ENCODE data around the gene SERPINB2.

DNA sequence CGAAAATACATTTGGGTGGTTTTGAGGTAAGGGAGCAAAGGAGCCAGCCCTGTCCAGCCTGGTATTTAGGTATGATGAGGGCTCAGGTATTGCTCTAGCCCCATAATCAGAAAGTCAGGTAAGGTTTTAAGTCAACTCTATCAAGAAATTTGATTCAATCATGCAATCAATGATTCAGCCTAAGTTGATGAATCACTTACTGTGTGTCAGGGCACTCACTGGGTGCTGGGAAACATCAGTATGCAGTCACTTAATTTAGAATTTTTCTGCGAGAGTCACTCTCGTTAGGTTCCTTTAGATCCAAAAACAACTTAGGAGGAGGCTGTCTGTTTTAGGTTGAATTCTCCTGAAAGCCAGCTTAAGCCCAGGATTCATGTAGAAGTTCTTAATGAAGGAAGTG is 17.7 kb upstream of the SERPINB2 start:
- TF ChIP-seq, protein P1, sequence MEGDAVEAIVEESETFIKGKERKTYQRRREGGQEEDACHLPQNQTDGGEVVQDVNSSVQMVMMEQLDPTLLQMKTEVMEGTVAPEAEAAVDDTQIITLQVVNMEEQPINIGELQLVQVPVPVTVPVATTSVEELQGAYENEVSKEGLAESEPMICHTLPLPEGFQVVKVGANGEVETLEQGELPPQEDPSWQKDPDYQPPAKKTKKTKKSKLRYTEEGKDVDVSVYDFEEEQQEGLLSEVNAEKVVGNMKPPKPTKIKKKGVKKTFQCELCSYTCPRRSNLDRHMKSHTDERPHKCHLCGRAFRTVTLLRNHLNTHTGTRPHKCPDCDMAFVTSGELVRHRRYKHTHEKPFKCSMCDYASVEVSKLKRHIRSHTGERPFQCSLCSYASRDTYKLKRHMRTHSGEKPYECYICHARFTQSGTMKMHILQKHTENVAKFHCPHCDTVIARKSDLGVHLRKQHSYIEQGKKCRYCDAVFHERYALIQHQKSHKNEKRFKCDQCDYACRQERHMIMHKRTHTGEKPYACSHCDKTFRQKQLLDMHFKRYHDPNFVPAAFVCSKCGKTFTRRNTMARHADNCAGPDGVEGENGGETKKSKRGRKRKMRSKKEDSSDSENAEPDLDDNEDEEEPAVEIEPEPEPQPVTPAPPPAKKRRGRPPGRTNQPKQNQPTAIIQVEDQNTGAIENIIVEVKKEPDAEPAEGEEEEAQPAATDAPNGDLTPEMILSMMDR (IDR thresholded peaks at IDR 0.05; ENCODE audit: insufficient read depth, low read depth, low read length), result no peak
- no peak for TF ChIP-seq EZH2 (IDR thresholded peaks at IDR 0.05; ENCODE audit: insufficient read depth, low read length)

Data from astrocyte (in vitro differentiated cells and primary cell).